HG03097 (cell line): ENCODE results near the gene PPM1B.
"Not testable (repeated sequence)": the region's sequence is repeated elsewhere in the genome, so short reads cannot be mapped to it uniquely, and the experiment has no call there.

ENCODE experiments used
- ATAC-seq: cut with Tn5 transposase; IDR thresholded peaks from one replicate; pipeline ENCODE4 v1.9.1; 2021; ENCODE audit not compliant: unreplicated experiment, low FRiP score

The PPM1B gene

GRCh38 chr2:44195714-44196113, 27.0 kb downstream of the PPM1B start:
- no peak for ATAC-seq

- no peak for ATAC-seq
These were observed 29.1 kb downstream of the PPM1B start for GRCh38 chr2:44197816-44198215.

- ATAC-seq: no peak
These were observed 31.3 kb downstream of the PPM1B start for GRCh38 chr2:44200011-44200410.

GRCh38 chr2:44200759-44201158, 32.1 kb downstream of the PPM1B start:
- no peak for ATAC-seq

- ATAC-seq: no peak
These were observed 33.0 kb downstream of the PPM1B start for GRCh38 chr2:44201648-44202165.

- no peak for ATAC-seq
These were observed 34.9 kb downstream of the PPM1B start for GRCh38 chr2:44203542-44203941.

- no peak for ATAC-seq
These were observed 36.5 kb downstream of the PPM1B start for GRCh38 chr2:44205169-44205568.

- ATAC-seq: no peak
These were observed 38.4 kb downstream of the PPM1B start for GRCh38 chr2:44207102-44207501.

GRCh38 chr2:44207648-44208047, 39.0 kb downstream of the PPM1B start:
- ATAC-seq: not testable (repeated sequence)

GRCh38 chr2:44210362-44210761, 41.7 kb downstream of the PPM1B start:
- ATAC-seq: no peak

GRCh38 chr2:44211183-44211582, 42.5 kb downstream of the PPM1B start:
- ATAC-seq: no peak

GRCh38 chr2:44212302-44212701, 43.6 kb downstream of the PPM1B start:
- no peak for ATAC-seq

- no peak for ATAC-seq
These were observed 47.2 kb downstream of the PPM1B start for GRCh38 chr2:44215827-44216226.

- ATAC-seq: no peak
These were observed 50.1 kb downstream of the PPM1B start for GRCh38 chr2:44218771-44219170.

GRCh38 chr2:44226753-44227152, 58.1 kb downstream of the PPM1B start:
- ATAC-seq: no peak

GRCh38 chr2:44230378-44230777, 61.7 kb downstream of the PPM1B start:
- ATAC-seq: no peak

- no peak for ATAC-seq
These were observed 64.9 kb downstream of the PPM1B start for GRCh38 chr2:44233450-44234128.

- ATAC-seq: peak; percentile 76
These were observed 68.5 kb downstream of the PPM1B start for GRCh38 chr2:44237221-44237620.

GRCh38 chr2:44242904-44243303, 74.2 kb downstream of the PPM1B start:
- ATAC-seq: no peak

GRCh38 chr2:44244135-44244871, 75.6 kb downstream of the PPM1B start:
- ATAC-seq: no peak

- no peak for ATAC-seq
These were observed 76.6 kb downstream of the PPM1B start for GRCh38 chr2:44245083-44245861.
